ENCODE data around the gene ZNF318. TPM values are rescaled to one million over a fixed set of nuclear protein-coding genes. Genes with fewer than 3 reads are reported as not detected.
"Not testable (repeated sequence)": the region's sequence is repeated elsewhere in the genome, so short reads cannot be mapped to it uniquely, and the experiment has no call there.

Gene ZNF318
- total RNA-seq, 1 donor: 6.7 TPM

- DNase-seq (ENCODE audit: low read depth in 2 of 3, low spot score in 2 of 3): not testable (repeated sequence)
Measured at GRCh38 chr6:43390753-43391439, 21.4 kb upstream of the ZNF318 start.

- no peak for DNase-seq (ENCODE audit: low read depth in 2 of 3, low spot score in 2 of 3)
Measured at GRCh38 chr6:43389730-43390295, 20.4 kb upstream of the ZNF318 start.

GRCh38 chr6:43386492-43386891 is 17.0 kb upstream of the ZNF318 start:
- peak in 1 of 3 donors; percentile 59 for DNase-seq (ENCODE audit: low read depth in 2 of 3, low spot score in 2 of 3)

GRCh38 chr6:43383021-43383667 is 13.7 kb upstream of the ZNF318 start:
- no peak for DNase-seq (ENCODE audit: low read depth in 2 of 3, low spot score in 2 of 3)

- DNase-seq (ENCODE audit: low read depth in 2 of 3, low spot score in 2 of 3): not testable (repeated sequence)
Measured at GRCh38 chr6:43380858-43381257, 11.4 kb upstream of the ZNF318 start.

GRCh38 chr6:43378631-43379030 is 9.2 kb upstream of the ZNF318 start:
- DNase-seq (ENCODE audit: low read depth in 2 of 3, low spot score in 2 of 3): no peak

- no peak for DNase-seq (ENCODE audit: low read depth in 2 of 3, low spot score in 2 of 3)
Measured at GRCh38 chr6:43377710-43378229, 8.3 kb upstream of the ZNF318 start.

- DNase-seq (ENCODE audit: low read depth in 2 of 3, low spot score in 2 of 3): no peak
Measured at GRCh38 chr6:43376551-43376981, 7.1 kb upstream of the ZNF318 start.

GRCh38 chr6:43375693-43376092 is 6.2 kb upstream of the ZNF318 start:
- DNase-seq (ENCODE audit: low read depth in 2 of 3, low spot score in 2 of 3): no peak

GRCh38 chr6:43373252-43373875 is 3.9 kb upstream of the ZNF318 start:
- no peak for DNase-seq (ENCODE audit: low read depth in 2 of 3, low spot score in 2 of 3)

GRCh38 chr6:43370003-43370580 is 645 bp upstream of the ZNF318 start:
- not testable (repeated sequence) for DNase-seq (ENCODE audit: low read depth in 2 of 3, low spot score in 2 of 3)

- no peak for DNase-seq (ENCODE audit: low read depth in 2 of 3, low spot score in 2 of 3)
Measured at GRCh38 chr6:43368259-43369160, 937 bp downstream of the ZNF318 start.

- peak in 2 of 3 donors; percentile 20 to 55 for DNase-seq (ENCODE audit: low read depth in 2 of 3, low spot score in 2 of 3)
Measured at GRCh38 chr6:43367245-43367984, 2.0 kb downstream of the ZNF318 start.

GRCh38 chr6:43361269-43361668 is 8.2 kb downstream of the ZNF318 start:
- no peak for DNase-seq (ENCODE audit: low read depth in 2 of 3, low spot score in 2 of 3)

GRCh38 chr6:43359831-43360230 is 9.6 kb downstream of the ZNF318 start:
- no peak for DNase-seq (ENCODE audit: low read depth in 2 of 3, low spot score in 2 of 3)

- no peak for DNase-seq (ENCODE audit: low read depth in 2 of 3, low spot score in 2 of 3)
Measured at GRCh38 chr6:43359381-43359780, 10.1 kb downstream of the ZNF318 start.

GRCh38 chr6:43355862-43356590 is 13.4 kb downstream of the ZNF318 start:
- DNase-seq (ENCODE audit: low read depth in 2 of 3, low spot score in 2 of 3): peak in 1 of 3 donors; percentile 57

GRCh38 chr6:43351951-43352350 is 17.5 kb downstream of the ZNF318 start:
- DNase-seq (ENCODE audit: low read depth in 2 of 3, low spot score in 2 of 3): not testable (repeated sequence)
